HG02938 (cell line): ENCODE data around the gene STOX2.
"Not testable (repeated sequence)": the region's sequence is repeated elsewhere in the genome, so short reads cannot be mapped to it uniquely, and the experiment has no call there.

ENCODE experiments used
- ATAC-seq: cut with Tn5 transposase; IDR thresholded peaks from one replicate; pipeline ENCODE4 v1.9.1; 2021; ENCODE audit warnings: mild to moderate bottlenecking, moderate library complexity; ENCODE audit not compliant: unreplicated experiment

Gene STOX2

DNA sequence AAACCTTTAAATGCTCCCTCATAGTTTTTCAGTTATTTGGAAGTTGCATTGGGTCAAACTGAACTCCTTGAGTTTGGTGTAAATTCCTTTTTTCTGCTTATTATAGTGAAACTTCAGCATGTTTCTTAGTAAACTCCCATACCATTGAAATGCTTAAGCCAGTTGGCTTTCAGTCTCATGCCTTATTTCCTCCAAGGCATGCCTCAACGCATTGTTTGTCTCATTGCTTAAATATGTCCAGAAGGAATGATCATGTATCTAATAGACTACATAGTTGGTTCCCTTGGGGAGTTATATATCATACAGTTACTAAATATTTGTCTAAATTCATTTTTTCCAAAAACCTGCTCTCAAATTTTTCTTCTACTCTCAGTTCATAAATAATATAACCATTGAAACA, 114.0 kb downstream of the STOX2 start:
- ATAC-seq = no peak

DNA sequence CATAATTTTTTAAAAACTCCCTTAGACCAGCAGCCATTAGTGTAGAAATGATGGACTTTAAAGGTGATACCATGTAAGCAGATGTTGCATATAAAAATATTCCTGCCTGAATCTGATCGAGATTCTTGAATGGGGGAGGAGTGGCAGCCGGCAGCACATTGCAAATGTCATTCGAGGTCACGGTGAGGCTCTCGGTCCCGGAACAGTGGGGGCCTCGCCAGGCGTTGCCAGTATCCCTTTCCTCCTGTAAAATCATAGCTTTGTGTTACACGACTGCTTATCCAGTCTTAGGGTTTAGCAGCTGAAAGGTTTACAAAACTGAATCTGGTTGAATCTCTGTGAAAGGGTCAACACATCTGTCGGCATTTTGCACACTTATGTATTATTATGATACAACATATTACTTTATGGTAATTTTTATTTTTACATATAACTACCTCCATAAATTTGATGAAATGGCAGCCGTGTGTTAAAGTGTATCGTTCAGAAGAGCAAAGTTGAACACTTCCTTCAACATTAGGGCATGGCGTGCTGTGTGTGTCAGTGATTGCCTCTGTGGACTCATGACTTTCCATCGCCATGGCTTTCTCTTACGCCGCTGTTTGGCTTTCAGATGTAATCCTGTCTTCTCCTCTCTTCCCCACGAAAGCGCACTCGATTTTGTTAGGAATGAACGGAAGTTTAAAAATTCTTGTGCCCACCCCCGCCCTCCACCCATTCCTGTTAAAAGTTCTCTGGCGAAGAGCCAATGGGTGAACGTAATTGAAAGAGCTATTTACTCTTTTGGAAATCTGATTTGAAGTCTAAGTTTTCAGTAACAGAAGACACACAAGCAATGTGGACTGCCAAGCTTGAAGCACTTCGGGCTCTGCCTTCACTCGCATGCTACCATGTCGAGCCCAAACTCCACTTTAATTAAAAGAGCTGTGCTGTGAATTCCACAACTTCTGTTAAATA, 114.8 kb downstream of the STOX2 start:
- no peak for ATAC-seq

DNA sequence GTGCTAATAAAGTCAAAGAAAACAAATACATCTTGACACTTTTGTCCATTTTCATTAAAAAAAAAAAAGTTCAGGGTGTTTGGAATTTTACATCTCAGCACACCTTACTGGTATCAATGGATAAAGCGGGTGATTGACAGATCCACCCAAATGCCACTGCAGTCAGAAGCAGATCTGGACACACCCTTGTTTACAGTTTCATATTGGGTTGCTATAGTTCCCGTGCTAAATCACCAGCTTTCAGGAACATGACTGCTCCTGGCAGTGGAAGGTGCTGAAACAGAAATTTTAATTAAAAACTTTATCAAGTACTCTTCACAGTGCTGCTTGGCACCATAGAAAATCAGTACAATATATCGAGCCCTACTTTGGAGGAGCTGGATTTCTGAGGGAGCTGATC, 116.3 kb downstream of the STOX2 start:
- ATAC-seq = no peak

DNA sequence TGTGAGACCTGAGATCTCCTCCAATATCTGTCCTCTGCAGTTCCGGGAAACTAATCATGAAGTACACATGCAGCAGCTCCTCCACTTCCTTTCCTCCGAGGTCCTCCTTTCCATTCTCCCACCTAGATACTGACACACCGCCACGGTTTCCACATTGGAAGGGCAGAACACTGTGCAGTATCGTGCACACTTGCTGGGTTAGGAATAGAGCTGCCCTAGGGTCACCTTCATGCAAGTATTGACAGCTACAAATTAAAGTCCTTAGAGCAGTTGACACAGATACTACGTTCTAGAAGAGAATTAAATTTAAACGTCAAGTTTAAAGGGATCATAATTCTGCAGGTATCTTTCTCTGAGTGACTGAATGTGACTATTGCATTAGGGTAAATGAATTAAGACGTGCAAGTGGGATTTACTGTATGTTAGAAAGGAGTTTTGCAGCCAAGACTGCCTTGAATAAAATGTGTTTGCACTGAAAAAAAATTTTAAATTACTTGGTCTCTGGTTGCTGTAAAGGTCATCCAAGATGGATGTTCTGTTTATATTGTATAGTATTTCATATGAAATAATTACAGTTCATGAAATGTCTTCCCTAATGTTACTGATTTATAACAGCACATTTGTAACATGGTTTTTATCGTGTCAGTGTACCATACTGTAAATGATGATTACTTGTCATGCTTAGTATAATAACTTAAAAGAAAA, 117.7 kb downstream of the STOX2 start:
- ATAC-seq = no peak

DNA sequence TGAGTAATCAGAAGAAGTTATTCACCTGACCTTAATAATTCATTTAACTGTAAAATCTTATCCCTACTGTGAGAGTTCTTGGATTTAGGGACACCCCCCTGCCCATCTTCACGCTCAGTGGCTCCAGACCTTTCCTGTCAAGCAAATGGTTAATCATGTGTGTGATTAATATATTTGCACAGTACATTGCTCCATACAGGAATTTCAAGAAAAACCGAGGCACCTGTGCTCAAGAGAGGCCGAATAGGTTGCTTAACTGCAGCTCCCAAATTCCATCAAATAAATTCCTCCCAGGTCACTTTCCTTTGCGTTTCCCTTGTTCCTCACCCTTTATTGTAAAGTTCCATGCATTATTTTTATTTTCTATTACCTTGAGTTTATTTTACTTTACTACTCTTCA, 119.5 kb downstream of the STOX2 start:
- ATAC-seq = no peak

DNA sequence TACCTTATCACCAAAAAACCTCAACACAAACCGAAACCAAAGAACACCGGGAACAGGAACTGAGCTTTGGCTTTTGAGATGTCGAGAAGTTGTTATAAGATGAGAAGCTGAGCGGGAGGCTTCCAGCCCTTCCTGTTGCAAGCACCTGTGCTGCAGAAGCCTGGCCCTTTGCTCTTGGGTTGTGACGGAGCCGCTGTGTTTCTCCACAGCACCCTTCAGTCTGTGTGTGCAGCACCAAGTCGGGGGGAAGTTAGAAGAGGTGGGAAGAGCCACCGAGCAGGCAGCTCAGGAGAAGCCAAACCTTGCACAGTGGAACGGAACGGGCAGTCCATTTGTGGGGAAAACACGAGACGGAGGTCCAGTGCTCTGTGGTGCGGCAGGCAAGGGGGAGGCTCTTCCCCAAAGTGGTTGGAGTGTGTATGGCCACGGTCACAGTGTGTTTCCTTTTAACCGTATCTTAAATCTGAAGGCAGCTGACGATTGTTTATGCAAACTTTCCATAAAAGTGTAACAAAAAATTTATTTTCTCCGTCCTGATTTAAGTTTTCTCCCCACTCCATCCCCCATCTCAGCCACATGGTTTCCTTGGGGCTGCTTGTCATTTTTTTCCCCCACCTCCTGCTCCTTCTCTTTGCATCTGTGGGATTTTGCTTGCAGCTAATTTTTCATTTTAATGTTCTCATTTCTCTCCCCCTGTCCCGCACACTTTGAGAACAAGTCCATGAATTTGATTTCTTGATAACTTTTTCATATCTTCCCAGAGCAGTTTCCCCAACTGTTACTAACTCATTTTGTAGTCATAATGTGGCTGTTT, 123.7 kb downstream of the STOX2 start:
- no peak for ATAC-seq

DNA sequence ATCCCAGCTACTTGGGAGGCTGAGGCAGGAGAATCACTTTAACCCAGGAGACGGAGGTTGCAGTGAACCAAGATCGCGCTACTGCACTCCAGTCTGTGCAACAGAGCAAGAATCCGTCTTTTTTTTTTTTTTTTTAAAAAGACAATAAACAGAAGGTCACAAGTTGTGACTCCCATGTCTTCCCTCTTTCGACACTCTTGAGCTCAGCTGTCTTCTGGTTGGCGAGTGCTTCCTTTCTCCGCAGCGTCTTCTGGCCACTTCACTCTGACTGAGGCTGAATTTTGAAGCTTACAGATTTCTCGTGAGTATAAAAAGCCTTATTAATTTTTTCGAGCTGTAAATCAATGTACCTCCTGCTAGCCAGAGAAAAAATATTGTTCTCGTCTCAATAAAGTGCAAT, 124.9 kb downstream of the STOX2 start:
- no peak for ATAC-seq

DNA sequence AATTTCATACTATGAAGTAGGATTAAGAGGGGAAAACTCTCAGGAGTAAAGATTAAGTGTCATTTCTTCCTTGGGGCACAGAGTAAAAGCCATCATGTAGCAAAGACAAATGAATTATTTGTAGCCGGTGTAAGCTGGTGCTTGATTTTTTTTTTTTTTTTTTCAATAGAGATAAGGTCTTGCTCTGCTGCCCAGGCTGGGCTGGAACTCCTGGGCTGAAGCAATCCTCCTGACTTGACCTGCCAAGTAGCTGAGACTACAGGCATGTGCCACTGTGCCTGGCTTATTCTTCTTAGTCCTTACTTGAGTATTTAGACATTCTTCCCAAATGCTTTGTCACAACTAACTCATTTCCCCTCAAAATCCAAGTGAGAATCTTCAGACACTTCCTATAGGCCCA, 125.7 kb downstream of the STOX2 start:
- no peak for ATAC-seq

DNA sequence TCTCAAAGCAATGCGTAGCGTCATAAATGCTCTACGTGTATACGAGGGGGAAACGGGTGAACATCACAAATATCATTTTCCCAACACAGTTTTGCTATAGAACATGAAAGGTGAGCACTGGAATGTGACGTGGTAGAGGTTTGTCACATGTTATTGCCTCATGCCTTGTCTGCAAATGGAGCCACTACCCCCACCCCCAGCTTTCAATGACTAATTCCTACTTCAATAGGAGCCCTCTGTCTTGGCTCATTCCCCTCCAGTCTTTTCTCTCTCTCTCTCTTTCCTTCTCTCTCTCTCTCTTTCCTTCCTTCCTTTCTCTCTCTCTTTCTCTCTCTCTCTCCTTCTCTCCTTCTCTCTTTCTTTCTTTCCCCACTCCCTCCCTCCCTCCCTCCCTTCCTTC, 127.0 kb downstream of the STOX2 start:
- ATAC-seq = no peak

DNA sequence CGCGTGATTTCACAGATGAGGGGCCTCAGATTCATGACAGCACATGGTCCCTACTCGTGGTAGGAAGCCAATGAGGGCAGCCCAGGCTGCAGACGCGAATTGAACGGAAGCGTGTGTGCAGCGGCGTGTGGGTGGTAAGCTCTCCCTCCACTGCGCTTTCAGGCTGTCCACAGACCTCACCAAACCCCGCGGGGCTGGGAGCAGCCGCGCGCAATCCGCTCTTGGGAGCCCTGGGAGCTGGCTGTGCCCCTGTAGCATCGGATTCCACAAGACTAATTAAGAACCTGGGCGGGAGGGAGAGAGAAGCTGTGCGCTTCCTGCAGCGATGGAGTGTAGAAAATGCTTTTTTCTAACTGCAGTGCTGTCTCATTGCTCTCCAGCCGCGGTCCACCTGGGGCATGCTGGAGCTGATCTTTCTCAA, 134.9 kb downstream of the STOX2 start:
- ATAC-seq = no peak

DNA sequence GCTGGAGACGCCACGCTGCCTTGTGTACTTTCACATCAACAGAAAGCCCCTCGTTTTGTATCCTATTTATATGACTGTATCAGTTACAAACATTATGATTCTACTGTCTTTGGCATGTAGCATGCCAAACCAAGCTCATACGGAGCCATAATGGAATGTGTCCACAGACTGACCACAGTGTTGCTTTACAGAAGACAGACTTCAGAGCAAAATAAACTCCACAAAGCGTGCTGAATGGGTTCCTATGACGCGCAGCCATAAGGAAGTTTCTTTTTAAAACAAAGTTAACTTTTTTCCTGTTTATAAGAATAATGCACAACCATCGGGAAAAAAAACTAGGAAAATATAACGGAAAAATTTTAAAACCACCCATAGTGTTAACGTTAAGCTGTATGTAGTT, 136.0 kb downstream of the STOX2 start:
- ATAC-seq = no peak

DNA sequence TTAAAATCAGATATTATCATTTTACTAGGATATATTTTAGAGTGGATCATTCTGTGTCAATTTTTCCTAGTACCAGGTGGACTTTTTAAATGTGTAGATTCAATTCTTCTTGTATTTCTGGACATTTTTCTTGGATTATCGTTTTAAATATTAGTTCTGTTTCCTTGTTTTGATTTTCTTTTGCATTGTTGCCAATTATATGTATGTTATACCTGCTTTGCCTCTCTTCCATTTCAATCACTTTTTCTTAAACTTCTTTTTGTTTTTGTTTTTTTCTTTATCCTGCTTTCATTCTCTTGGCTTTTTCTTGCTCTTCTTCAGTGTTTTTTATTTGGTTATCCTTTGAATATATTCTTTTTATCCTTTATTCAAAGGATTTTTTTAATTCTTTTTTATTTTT, 141.0 kb downstream of the STOX2 start:
- no peak for ATAC-seq

DNA sequence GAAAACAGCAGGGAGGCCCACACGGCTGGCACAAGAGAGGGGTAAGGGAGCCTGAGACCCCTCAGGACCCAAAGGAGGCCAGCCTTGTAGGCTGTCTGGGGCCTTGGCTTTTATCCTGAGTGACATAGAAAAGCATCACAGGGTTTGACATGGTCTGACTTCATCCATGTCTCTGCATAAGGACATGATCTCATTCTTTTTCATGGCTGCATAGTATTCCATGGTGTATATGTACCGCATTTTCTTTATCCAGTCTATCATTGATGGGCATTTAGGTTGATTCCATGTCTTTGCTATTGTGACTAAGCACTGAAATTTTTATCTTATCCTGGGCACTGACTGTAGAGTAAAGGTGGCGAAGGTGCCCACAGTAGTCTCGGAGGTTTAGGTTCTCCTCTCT, 146.2 kb downstream of the STOX2 start:
- not testable (repeated sequence) for ATAC-seq

DNA sequence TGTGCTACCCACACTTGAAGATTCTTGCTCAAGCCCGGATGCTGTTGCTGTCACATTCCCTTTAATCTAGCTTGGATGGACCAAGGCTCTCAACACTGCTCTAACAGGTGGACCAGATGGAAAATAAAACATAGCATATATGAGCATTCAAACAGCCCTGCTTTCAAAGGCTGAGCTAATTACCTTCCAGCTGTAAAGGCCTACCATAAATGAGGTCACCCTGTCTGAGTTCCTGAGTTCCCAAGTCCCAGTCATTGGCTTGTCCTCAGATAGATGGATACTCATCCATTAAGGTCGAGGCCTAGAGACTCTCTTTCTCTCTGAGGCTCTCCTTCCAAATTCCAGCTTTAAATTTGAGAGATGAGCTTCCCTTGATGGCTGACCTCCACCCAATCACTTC, 147.5 kb downstream of the STOX2 start:
- no peak for ATAC-seq

DNA sequence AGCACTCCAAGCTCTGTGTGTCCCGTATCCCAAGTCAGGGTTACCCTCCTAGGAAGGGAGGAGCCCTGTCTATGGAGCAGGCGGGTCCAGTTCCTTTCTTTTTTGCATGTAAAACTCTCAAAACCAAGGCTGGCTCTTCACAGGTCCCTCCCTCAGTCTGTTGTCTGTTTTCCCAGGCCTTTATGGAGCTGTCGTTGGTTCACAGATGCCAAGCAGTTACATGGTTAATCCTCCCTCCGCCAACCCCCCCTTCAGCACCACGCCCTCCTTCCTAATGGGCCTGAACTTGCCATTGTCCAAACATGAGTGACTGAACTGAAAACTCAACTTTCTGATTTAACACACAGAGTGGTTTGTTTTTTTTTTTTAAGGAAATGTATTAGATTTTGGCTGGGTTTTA, 148.3 kb downstream of the STOX2 start:
- ATAC-seq = no peak

DNA sequence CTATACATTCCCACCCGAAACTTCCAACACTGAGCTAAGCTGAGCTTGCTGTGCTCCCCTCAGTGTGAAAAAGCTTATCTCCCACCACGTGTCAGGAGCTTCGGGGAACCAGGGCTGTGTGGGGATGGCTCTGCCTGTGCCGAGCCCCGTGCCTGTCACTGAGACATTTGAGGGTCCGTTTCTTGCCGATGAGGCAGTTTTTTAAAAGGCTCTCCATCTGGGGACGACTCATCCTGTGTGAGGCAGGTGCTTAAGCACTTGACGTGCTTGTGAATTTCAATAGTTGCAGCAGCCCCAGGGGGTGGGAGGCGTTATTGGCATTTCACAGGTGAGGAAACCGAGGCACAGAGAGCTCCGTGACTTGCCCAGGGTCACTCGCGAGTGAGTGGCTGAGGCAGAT, 151.8 kb downstream of the STOX2 start:
- ATAC-seq = no peak

DNA sequence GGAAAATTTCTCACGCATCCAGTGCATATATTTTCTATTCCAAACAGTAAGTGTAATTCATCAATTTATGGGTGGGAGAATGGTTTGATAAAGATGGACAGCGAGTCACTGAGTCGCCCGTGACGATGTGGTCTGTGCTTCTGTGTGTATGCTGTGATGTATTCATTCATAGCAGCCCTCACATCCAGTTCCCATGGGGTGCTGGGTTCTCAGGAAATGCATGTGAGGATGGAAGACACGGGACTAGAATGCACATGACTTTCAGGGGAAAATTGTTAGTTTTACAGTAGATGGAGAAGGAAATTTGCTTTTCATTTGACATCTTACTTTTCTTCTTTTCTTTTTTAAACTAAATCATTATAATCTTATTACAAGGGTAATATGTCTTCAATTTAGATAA, 152.9 kb downstream of the STOX2 start:
- no peak for ATAC-seq

DNA sequence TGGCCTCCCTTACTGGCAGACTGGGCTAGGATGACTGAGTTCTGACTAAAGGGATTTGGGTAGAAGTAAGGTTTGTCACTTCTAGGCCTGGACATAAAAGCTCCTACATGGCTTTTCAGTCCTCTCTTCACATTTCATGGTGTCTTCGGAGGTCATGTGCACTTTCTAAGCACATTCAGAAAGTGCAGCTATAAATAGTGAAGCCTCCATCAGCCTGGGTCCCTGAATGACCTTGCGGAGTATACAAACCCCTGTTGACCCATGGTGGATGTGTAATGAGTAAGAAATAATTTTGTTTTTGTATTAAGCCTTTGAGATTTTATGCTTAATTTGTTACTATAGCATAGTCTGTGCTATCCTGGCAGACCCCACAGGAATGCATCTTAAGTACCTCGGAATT, 154.0 kb downstream of the STOX2 start:
- ATAC-seq = no peak

DNA sequence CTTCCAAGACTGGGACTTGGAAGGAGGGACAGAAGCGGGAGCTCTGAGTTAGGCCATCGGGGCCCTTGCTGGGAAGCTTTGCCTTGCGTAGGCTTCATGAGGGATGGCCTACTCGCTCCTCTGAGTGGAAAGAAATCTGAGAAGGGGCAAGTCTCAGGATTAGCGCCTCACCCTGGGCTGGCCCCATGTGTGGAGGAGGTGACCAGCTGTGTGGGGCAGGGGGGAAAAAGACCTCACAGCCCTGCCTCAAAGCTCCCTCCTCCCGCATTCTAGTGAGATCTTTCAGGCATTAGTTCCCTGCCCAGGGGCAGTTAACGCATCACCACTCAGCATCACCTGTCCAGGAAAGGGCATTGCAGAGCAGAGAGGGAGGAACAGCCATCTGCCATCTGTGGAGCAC, 156.5 kb downstream of the STOX2 start:
- no peak for ATAC-seq

DNA sequence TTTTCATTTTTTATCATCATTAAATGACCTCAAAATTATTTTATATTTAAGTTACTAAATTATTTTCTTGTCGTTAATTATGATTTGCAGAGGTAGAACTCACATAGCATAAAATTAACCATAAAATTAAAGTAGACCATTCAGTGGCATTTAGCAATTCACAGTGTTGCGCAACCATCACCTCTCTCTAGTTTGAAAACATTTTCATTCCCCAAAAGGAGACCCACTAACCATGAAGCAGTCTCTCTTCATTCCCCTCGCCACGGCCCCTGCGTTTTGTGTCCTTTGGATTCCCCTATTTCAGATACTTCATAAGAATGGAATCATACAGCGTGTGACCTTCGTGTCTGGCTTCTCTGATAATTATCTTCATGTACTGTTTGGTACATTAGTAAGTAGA, 157.7 kb downstream of the STOX2 start:
- no peak for ATAC-seq

DNA sequence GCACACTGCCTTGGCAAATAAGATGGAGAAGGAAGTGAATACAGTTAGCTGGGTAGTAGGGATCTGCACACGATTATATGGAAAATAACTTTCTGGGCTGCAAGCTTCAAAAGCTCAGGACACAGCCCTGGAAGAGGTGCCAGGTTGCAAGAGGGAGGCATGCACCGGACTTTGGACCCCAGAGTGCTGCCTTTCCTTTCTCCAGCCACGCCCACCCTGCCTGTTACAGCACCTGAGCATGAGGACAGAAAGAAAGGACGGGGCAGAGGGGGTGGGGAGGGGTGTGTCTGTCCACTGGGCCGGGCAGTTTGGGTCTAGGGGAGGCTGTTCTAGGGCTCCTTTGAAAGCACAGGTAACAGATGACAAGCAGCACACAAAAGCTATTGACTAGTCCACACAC, 159.8 kb downstream of the STOX2 start:
- ATAC-seq = no peak
